Neural crest cell (in vitro differentiated cells): ENCODE measurements around the gene CPNE5. TPM values are rescaled to one million over a fixed set of nuclear protein-coding genes. Genes with fewer than 3 reads are reported as not detected.
"Not testable (repeated sequence)": the region's sequence is repeated elsewhere in the genome, so short reads cannot be mapped to it uniquely, and the experiment has no call there.

ENCODE experiments used
- DNase-seq: peaks from one replicate; pipeline ENCODE4 v3.0.0; 2021; ENCODE audit warnings: low read depth, mixed read lengths, low spot score
- H3K27ac Mint-ChIP-seq: one replicate; pipeline ENCODE4 v1.8.0; 2021; ENCODE audit warnings: mild to moderate bottlenecking, mixed read lengths; ENCODE audit not compliant: unreplicated experiment
- H3K27me3 Mint-ChIP-seq: 2 replicates; pipeline ENCODE4 v1.8.0; 2021; ENCODE audit warnings: low read depth, mild to moderate bottlenecking, mixed read lengths
- H3K36me3 Mint-ChIP-seq: 2 replicates; pipeline ENCODE4 v1.8.0; 2021; ENCODE audit warnings: low read depth, mild to moderate bottlenecking, mixed read lengths
- H3K4me1 Mint-ChIP-seq: 2 replicates; pipeline ENCODE4 v1.8.0; 2021; ENCODE audit warnings: mixed read lengths
- H3K4me3 Mint-ChIP-seq: one replicate; pipeline ENCODE4 v1.8.0; 2021; ENCODE audit warnings: mild to moderate bottlenecking, mixed read lengths
- H3K9me3 Mint-ChIP-seq: 2 replicates; pipeline ENCODE4 v1.8.0; 2021; ENCODE audit warnings: mixed read lengths
- CTCF ChIP-seq: fragments of 200-600 bp; sonication (generic); conservative IDR thresholded peaks from 2 replicates; pipeline ENCODE4 v1.5.0; 2021; ENCODE audit warnings: antibody characterized with exemption, mild to moderate bottlenecking
- total RNA-seq: library from RNA; stranded (reverse); gene quantifications from 2 replicates; pipeline ENCODE4 v1.2.1, GENCODE V29; 2021

The CPNE5 gene
- total RNA-seq, 1 donor from 2014 or later, result 0.54 TPM

GRCh38 chr6:36712816-36713215 is 126.4 kb downstream of the CPNE5 start:
- H3K27ac Mint-ChIP-seq, result no peak overlapping the region
- H3K36me3 Mint-ChIP-seq, result no peaks in the 10 kb centered on the region
- no peak overlapping the region for H3K4me3 Mint-ChIP-seq
- TF ChIP-seq CTCF, result no peak
- DNase-seq, result no peak
- H3K9me3 Mint-ChIP-seq, result no peaks in the 10 kb centered on the region
- peaks cover 4% of the 10 kb centered on the region for H3K4me1 Mint-ChIP-seq
- no peaks in the 10 kb centered on the region for H3K27me3 Mint-ChIP-seq

GRCh38 chr6:36706339-36706738 is 132.9 kb downstream of the CPNE5 start:
- Mint-ChIP-seq H3K4me1 (peaks cover 13% of the 10 kb centered on the region), H3K4me3 (no peak overlapping the region), H3K27ac (no peak overlapping the region), H3K9me3 (no peaks in the 10 kb centered on the region), H3K27me3 (no peaks in the 10 kb centered on the region), H3K36me3 (no peaks in the 10 kb centered on the region)
- no peak for TF ChIP-seq CTCF
- no peak for DNase-seq

GRCh38 chr6:36704961-36705577 is 134.2 kb downstream of the CPNE5 start:
- not testable (repeated sequence) for H3K27me3 Mint-ChIP-seq, H3K9me3 Mint-ChIP-seq, H3K27ac Mint-ChIP-seq, DNase-seq, H3K36me3 Mint-ChIP-seq, H3K4me3 Mint-ChIP-seq
- peaks cover 13% of the 10 kb centered on the region for H3K4me1 Mint-ChIP-seq

- no peak overlapping the region for H3K27ac Mint-ChIP-seq
- H3K4me1 Mint-ChIP-seq, result peaks cover 9% of the 10 kb centered on the region
- no peaks in the 10 kb centered on the region for H3K9me3 Mint-ChIP-seq
- no peak for TF ChIP-seq CTCF
- H3K27me3 Mint-ChIP-seq, result no peaks in the 10 kb centered on the region
- no peak overlapping the region for H3K4me3 Mint-ChIP-seq
- no peaks in the 10 kb centered on the region for H3K36me3 Mint-ChIP-seq
- no peak for DNase-seq
These were observed 135.3 kb downstream of the CPNE5 start for GRCh38 chr6:36703982-36704381.

- no peak for DNase-seq
- peaks cover 9% of the 10 kb centered on the region for H3K4me1 Mint-ChIP-seq
- H3K27me3 Mint-ChIP-seq, result no peaks in the 10 kb centered on the region
- no peaks in the 10 kb centered on the region for H3K36me3 Mint-ChIP-seq
- no peak overlapping the region for H3K4me3 Mint-ChIP-seq
- H3K27ac Mint-ChIP-seq, result no peak overlapping the region
- TF ChIP-seq CTCF, result no peak
- no peaks in the 10 kb centered on the region for H3K9me3 Mint-ChIP-seq
These were observed 136.1 kb downstream of the CPNE5 start for GRCh38 chr6:36703081-36703606.

GRCh38 chr6:36702656-36703055 is 136.6 kb downstream of the CPNE5 start:
- H3K4me1 Mint-ChIP-seq, result peaks cover 9% of the 10 kb centered on the region
- no peaks in the 10 kb centered on the region for H3K9me3 Mint-ChIP-seq
- H3K4me3 Mint-ChIP-seq, result no peak overlapping the region
- no peak for DNase-seq
- H3K36me3 Mint-ChIP-seq, result no peaks in the 10 kb centered on the region
- H3K27ac Mint-ChIP-seq, result no peak overlapping the region
- TF ChIP-seq CTCF, result no peak
- no peaks in the 10 kb centered on the region for H3K27me3 Mint-ChIP-seq
